Loucy (cell line): ENCODE data around the gene KIF13A.

Source experiments
- H2AFZ ChIP-seq: fragments of 200-600 bp; sonication (generic); 2 replicates; pipeline ENCODE4 v1.6.0; 2016; ENCODE audit warnings: antibody characterized with exemption, mild to moderate bottlenecking, low read length, moderate library complexity
- H3F3A ChIP-seq: fragments of 200-600 bp; 2 replicates; pipeline ENCODE4 v1.6.0; 2016; ENCODE audit warnings: antibody characterized with exemption, low read depth, mild to moderate bottlenecking
- H3K27me3 ChIP-seq: fragments of 200-600 bp; sonication (generic); 2 replicates; pipeline ENCODE4 v1.6.1; 2014; ENCODE audit warnings: low read length, mild to moderate bottlenecking; ENCODE audit not compliant: insufficient read depth, poor library complexity, severe bottlenecking
- H3K36me3 ChIP-seq: fragments of 200-600 bp; sonication (generic); 2 replicates; pipeline ENCODE4 v1.6.1; 2016; ENCODE audit warnings: low read length; ENCODE audit not compliant: insufficient read depth
- H3K4me1 ChIP-seq: fragments of 200-600 bp; sonication (generic); 2 replicates; pipeline ENCODE4 v1.5.1; 2014; ENCODE audit warnings: low read length, mild to moderate bottlenecking; ENCODE audit not compliant: insufficient read depth, poor library complexity, severe bottlenecking
- H3K4me2 ChIP-seq: fragments of 200-600 bp; sonication (generic); 2 replicates; pipeline ENCODE4 v1.6.0; 2014; ENCODE audit warnings: antibody characterized with exemption, low read length, low read depth, mild to moderate bottlenecking; ENCODE audit not compliant: poor library complexity, severe bottlenecking
- H3K4me3 ChIP-seq: fragments of 200-600 bp; sonication (generic); 2 replicates; pipeline ENCODE4 v1.5.1; 2014; ENCODE audit warnings: low read length, mild to moderate bottlenecking, mixed read lengths; ENCODE audit not compliant: poor library complexity, severe bottlenecking
- H3K79me2 ChIP-seq: fragments of 200-600 bp; sonication (generic); 2 replicates; pipeline ENCODE4 v1.6.1; 2014; ENCODE audit warnings: low read length; ENCODE audit not compliant: insufficient read depth
- H3K9ac ChIP-seq: fragments of 200-600 bp; sonication (generic); 2 replicates; pipeline ENCODE4 v1.6.0; 2014; ENCODE audit warnings: mild to moderate bottlenecking, low read depth, low read length, moderate library complexity; ENCODE audit not compliant: poor library complexity, severe bottlenecking
- H3K9me2 ChIP-seq: fragments of 200-600 bp; sonication (generic); replicated peaks from 2 replicates; pipeline ENCODE4 v1.6.1; 2016; ENCODE audit warnings: low read depth, low read length, mixed read lengths
- H3K9me3 ChIP-seq: fragments of 200-600 bp; sonication (generic); 2 replicates; pipeline ENCODE4 v1.6.1; 2014; ENCODE audit warnings: mild to moderate bottlenecking, antibody characterized with exemption, low read length, low read depth; ENCODE audit not compliant: insufficient read depth
- H4K20me1 ChIP-seq: fragments of 200-600 bp; sonication (generic); 2 replicates; pipeline ENCODE4 v1.6.0; 2014; ENCODE audit warnings: antibody characterized with exemption, low read length, mild to moderate bottlenecking; ENCODE audit not compliant: insufficient read depth, poor library complexity, severe bottlenecking
- EZH2phosphoT487 ChIP-seq: fragments of 200-600 bp; IDR thresholded peaks from 2 replicates; pipeline ENCODE4 v1.6.1; 2018; ENCODE audit warnings: antibody characterized with exemption, mild to moderate bottlenecking, moderate library complexity, borderline replicate concordance
- TF ChIP-seq, protein P1 (sequence below): fragments of 200-600 bp; sonication (generic); conservative IDR thresholded peaks from 2 replicates; pipeline ENCODE4 v1.5.1; 2014; ENCODE audit warnings: mild to moderate bottlenecking, antibody characterized with exemption, low read length

The KIF13A gene

DNA sequence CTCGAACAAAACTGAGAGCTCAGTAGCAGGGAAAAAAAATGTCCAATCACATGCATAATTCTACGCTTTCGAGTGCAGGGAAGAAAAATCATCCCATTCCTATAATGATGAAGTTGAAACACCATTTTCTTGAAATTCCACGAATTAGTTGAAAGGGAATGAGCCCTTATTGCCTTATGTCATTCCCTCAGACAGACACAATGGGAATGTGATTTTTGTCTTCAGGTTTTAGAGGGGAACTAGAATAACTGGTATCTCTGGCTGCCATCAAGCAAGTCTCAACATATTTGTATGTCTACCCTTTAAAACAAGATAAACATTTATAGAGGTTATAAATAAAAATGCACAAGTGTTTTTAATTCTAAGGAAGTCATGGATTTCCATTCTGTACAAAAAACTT lies 87.9 kb downstream of the KIF13A start:
- no peaks in the 10 kb centered on the region for H3K4me1 ChIP-seq
- no peaks in the 10 kb centered on the region for H3K36me3 ChIP-seq
- no peak overlapping the region for H3K4me2 ChIP-seq
- H3K9ac ChIP-seq, result no peak overlapping the region
- TF ChIP-seq EZH2phosphoT487, result no peak
- TF ChIP-seq, protein P1, sequence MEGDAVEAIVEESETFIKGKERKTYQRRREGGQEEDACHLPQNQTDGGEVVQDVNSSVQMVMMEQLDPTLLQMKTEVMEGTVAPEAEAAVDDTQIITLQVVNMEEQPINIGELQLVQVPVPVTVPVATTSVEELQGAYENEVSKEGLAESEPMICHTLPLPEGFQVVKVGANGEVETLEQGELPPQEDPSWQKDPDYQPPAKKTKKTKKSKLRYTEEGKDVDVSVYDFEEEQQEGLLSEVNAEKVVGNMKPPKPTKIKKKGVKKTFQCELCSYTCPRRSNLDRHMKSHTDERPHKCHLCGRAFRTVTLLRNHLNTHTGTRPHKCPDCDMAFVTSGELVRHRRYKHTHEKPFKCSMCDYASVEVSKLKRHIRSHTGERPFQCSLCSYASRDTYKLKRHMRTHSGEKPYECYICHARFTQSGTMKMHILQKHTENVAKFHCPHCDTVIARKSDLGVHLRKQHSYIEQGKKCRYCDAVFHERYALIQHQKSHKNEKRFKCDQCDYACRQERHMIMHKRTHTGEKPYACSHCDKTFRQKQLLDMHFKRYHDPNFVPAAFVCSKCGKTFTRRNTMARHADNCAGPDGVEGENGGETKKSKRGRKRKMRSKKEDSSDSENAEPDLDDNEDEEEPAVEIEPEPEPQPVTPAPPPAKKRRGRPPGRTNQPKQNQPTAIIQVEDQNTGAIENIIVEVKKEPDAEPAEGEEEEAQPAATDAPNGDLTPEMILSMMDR, result no peak
- no peak overlapping the region for H3K4me3 ChIP-seq
- peaks cover 13% of the 10 kb centered on the region for H3K9me3 ChIP-seq
- H3K27me3 ChIP-seq, result no peaks in the 10 kb centered on the region
- H4K20me1 ChIP-seq, result no peaks in the 10 kb centered on the region
- H2AFZ ChIP-seq, result no peak overlapping the region
- no peaks in the 10 kb centered on the region for H3K79me2 ChIP-seq
- H3F3A ChIP-seq, result no peaks in the 10 kb centered on the region
- no peaks in the 10 kb centered on the region for H3K9me2 ChIP-seq

DNA sequence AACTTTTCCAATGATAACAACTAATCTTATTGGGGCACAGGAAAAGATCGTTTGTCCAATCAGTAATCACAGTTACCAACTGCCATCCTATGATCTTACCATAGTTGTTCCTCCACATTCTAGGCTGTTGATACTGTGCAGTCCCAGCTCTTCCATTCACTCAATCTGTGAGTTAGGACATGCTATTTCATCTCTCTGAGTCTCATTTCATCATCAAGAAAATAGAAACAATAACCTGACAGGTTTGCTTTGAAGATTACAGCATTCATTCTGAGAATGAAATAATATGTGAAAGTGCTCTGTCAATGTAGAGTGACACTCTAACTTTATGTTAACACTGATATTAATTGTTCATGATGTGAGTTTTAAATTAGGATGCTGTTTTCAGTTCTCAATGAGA lies 89.8 kb downstream of the KIF13A start:
- no peaks in the 10 kb centered on the region for H3K9me2 ChIP-seq
- no peak overlapping the region for H2AFZ ChIP-seq
- H3K79me2 ChIP-seq, result no peaks in the 10 kb centered on the region
- H4K20me1 ChIP-seq, result no peaks in the 10 kb centered on the region
- H3K4me2 ChIP-seq, result no peak overlapping the region
- H3K4me1 ChIP-seq, result no peaks in the 10 kb centered on the region
- H3K36me3 ChIP-seq, result no peaks in the 10 kb centered on the region
- H3K9ac ChIP-seq, result no peak overlapping the region
- H3K27me3 ChIP-seq, result no peaks in the 10 kb centered on the region
- no peaks in the 10 kb centered on the region for H3F3A ChIP-seq
- no peak overlapping the region for H3K4me3 ChIP-seq
- no peak for TF ChIP-seq EZH2phosphoT487
- TF ChIP-seq, protein P1, result no peak
- H3K9me3 ChIP-seq, result peaks cover 17% of the 10 kb centered on the region

DNA sequence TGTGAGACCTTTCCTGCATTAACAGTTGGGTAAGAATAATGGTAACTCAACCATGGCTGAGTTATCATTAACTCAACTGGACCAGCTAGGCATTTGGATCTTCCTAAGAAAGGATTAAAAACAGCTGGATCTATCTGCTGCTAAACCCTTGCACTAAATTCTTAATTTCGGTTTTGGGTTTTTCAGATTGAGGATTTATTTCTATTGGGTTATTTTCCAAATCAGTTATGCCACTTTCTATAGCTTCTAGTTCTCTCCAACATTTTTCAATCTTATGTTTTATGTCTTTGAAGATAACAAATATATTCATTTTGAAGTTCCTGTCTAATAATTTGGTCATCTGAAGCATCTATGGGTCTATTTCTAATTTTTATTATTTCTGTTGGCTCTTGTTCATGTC lies 92.5 kb downstream of the KIF13A start:
- H3K4me2 ChIP-seq, result no peak overlapping the region
- H3K36me3 ChIP-seq, result no peaks in the 10 kb centered on the region
- no peak overlapping the region for H3K4me3 ChIP-seq
- H4K20me1 ChIP-seq, result no peaks in the 10 kb centered on the region
- no peak overlapping the region for H3K9ac ChIP-seq
- no peaks in the 10 kb centered on the region for H3K79me2 ChIP-seq
- no peaks in the 10 kb centered on the region for H3K9me2 ChIP-seq
- H3K9me3 ChIP-seq, result peaks cover 17% of the 10 kb centered on the region
- TF ChIP-seq EZH2phosphoT487, result no peak
- TF ChIP-seq, protein P1, result no peak
- H3K27me3 ChIP-seq, result no peaks in the 10 kb centered on the region
- no peaks in the 10 kb centered on the region for H3F3A ChIP-seq
- H2AFZ ChIP-seq, result no peak overlapping the region
- no peaks in the 10 kb centered on the region for H3K4me1 ChIP-seq
